ENCODE data around the gene TCEA3.

Gene TCEA3

DNA sequence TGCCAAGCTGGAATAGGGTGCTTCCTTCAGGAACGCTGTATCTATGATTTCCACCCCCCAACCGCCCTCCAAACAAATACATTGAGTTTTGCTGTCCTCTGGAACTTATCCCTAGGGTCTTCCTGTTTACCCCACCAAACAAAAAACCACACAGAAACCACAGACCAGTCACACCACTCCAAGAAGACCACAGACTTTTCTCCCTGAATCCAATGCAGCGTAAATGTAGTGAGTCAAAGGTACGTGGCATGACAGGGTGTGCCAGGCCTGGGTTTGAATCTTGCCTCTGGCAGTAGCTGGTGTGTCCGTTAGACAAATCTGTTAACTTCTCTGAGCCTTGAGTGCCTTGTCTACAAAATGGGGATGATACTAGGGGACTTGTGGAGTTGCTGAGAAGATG is 31.7 kb upstream of the TCEA3 start:
- no peak for DNase-seq (ENCODE audit: low read depth)
- TF ChIP-seq, protein P1, sequence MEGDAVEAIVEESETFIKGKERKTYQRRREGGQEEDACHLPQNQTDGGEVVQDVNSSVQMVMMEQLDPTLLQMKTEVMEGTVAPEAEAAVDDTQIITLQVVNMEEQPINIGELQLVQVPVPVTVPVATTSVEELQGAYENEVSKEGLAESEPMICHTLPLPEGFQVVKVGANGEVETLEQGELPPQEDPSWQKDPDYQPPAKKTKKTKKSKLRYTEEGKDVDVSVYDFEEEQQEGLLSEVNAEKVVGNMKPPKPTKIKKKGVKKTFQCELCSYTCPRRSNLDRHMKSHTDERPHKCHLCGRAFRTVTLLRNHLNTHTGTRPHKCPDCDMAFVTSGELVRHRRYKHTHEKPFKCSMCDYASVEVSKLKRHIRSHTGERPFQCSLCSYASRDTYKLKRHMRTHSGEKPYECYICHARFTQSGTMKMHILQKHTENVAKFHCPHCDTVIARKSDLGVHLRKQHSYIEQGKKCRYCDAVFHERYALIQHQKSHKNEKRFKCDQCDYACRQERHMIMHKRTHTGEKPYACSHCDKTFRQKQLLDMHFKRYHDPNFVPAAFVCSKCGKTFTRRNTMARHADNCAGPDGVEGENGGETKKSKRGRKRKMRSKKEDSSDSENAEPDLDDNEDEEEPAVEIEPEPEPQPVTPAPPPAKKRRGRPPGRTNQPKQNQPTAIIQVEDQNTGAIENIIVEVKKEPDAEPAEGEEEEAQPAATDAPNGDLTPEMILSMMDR (conservative IDR thresholded peaks at IDR 0.05; ENCODE audit: low read depth, low read length) = no peak
- no peak overlapping the region for H3K4me3 ChIP-seq (ENCODE audit: low read length)

DNA sequence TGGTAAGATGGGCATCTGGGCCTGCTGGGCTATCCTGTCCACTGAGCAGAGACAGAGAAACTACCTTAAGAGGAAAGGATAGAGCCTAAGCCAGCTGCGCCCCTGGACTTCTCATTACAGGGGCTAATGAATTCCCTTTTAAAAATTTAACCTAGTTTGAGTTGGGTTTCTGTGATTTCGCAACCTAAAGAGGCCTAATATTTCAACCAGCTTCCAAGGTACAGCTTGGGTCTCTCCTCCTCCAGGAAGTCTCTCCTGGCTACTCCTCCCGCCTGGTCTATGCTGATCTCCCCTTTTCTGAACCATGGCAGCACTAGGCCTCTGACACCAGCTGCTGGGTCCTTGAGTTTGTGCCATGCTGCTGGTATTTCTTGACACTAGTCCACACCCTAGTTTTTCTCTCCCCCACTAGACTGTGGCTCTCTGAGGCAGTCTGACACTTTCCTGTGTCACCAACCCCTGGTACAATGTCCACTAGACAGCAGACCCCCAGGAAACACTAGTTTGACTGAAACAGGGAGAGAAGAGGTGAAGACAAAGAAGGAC is 29.0 kb upstream of the TCEA3 start:
- H3K4me3 ChIP-seq (ENCODE audit: low read length) = no peak overlapping the region
- TF ChIP-seq, protein P1 (conservative IDR thresholded peaks at IDR 0.05; ENCODE audit: low read depth, low read length) = no peak
- no peak for DNase-seq (ENCODE audit: low read depth)

DNA sequence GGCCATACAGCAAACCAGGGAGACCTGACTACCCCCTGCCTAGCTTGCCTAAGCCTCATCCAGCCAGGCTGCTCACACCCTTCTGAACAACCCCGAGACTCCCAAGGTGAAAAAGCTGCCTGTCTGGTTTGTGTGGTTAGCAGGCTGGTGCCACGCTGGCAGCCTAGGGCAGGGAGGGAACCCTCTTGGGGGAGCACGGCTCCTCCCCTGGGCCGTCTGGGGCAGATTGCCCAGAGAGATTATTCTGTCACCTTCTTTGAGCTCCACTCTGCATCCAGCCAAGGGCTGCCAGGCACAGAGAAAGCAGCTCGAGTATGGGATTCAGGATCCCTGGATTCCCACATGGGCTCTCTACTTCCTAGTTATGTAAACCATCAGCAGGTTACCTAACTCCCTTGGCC is 27.5 kb upstream of the TCEA3 start:
- TF ChIP-seq, protein P1 (conservative IDR thresholded peaks at IDR 0.05; ENCODE audit: low read depth, low read length) = no peak
- H3K4me3 ChIP-seq (ENCODE audit: low read length) = no peak overlapping the region
- DNase-seq (ENCODE audit: low read depth) = peak; percentile 58

DNA sequence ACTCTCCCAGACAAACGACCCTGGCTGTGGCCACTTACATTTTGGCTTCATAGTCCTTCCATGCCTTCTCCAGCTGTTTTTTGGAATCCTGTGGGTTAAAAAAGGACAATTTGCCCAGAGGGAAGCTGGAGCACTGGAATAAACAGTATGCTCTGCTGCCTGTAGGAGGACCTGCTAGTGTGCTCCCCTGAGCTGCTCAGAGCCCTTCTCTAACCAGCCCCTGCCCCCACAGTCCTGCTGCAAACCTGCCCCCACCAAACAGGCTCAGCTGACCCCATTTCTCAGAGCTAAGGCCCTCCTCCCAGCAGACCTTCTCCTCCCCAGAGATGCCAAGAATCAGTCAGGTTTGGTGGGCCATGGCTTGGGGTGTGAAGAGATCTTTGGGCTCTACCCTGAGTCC is 26.9 kb upstream of the TCEA3 start:
- TF ChIP-seq, protein P1 (conservative IDR thresholded peaks at IDR 0.05; ENCODE audit: low read depth, low read length) = no peak
- DNase-seq (ENCODE audit: low read depth) = no peak

DNA sequence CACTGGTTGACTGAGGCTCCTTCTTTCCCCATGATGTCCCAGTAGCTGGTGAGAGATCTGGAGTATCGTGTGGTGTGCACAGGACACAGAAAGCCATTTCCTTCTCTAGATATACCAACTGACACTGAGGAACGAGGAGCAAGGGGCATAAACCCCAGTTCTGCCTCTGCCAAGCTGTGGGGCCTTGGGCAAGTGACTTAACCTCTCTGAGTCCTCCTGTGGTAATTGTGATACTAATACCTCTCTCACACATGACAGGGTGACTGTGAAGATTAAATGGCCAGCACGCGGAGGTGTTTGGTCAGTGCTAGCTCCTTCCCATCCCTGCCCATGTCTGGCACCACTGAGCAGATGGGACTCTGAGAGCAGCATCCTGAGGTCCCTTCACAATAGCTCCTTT is 26.3 kb upstream of the TCEA3 start:
- H3K4me3 ChIP-seq (ENCODE audit: low read length) = no peak overlapping the region
- DNase-seq (ENCODE audit: low read depth) = no peak
- TF ChIP-seq, protein P1 (conservative IDR thresholded peaks at IDR 0.05; ENCODE audit: low read depth, low read length) = no peak

More for the DNA sequence above, 26.9 kb upstream of the TCEA3 start:
- H3K4me3 ChIP-seq (ENCODE audit: low read length) = no peak overlapping the region

DNA sequence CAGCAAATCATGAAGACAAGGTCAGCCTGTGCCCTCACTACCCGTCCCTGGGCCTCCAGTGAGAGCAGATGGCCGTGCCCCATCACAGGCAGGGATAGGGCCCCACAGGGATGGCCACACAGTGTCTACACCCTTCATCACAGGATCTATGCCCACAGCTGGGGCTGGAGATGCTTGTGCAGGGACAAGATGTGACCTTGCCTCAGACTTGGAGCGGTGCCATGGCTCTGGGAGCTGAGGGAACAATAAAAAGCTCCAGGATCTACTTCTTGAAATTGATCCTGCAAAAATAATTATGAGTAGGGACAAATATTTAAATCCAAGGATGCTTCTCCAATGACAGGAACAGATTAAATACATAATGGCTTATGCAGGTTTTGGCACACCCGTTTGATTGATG is 25.4 kb upstream of the TCEA3 start:
- H3K4me3 ChIP-seq (ENCODE audit: low read length) = no peak overlapping the region
- TF ChIP-seq, protein P1 (conservative IDR thresholded peaks at IDR 0.05; ENCODE audit: low read depth, low read length) = no peak
- DNase-seq (ENCODE audit: low read depth) = no peak

DNA sequence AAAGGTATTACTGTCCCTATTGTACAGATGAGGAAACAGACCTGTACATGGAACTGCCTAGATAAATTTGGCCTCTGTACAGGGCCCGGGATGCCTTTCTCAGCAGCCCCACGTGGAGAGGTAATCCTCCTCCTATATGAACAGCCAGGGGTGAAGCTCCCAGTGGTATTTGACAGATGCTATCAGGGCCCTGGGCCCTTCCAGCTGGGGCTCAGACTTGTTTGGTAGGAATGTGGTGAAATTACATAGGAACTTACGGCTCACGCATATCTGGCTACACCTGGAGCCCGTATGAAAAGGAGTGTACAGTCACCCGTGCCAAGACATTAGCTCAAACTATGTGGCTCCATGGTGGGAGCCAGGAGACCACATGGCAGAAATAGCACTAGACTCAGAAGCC is 24.8 kb upstream of the TCEA3 start:
- no peak overlapping the region for H3K4me3 ChIP-seq (ENCODE audit: low read length)
- DNase-seq (ENCODE audit: low read depth) = no peak
- TF ChIP-seq, protein P1 (conservative IDR thresholded peaks at IDR 0.05; ENCODE audit: low read depth, low read length) = no peak
